ENCODE results near the gene DDIT4.

DDIT4 gene

GRCh38 chr10:72273410-72274212, at the start of gene DDIT4:
Gene DDIT4 (plus strand): TSS chr10:72273924. CDS start chr10:72274217, 293 bp downstream.
- TF ChIP-seq GATA2 (IDR thresholded peaks at IDR 0.05; ENCODE audit: low read depth, low read length) (no peak), GATA3 (IDR thresholded peaks at IDR 0.05; ENCODE audit: low read depth, low read length) (no peak)

- no peak for TF ChIP-seq GATA2 (IDR thresholded peaks at IDR 0.05; ENCODE audit: low read depth, low read length)
- TF ChIP-seq GATA3 (IDR thresholded peaks at IDR 0.05; ENCODE audit: low read depth, low read length) = no peak
Observed at GRCh38 chr10:72226418-72227027, 47.2 kb upstream of the DDIT4 start.

- TF ChIP-seq GATA2 (IDR thresholded peaks at IDR 0.05; ENCODE audit: low read depth, low read length) (no peak), GATA3 (IDR thresholded peaks at IDR 0.05; ENCODE audit: low read depth, low read length) (no peak)
Observed at GRCh38 chr10:72227826-72228225, 45.9 kb upstream of the DDIT4 start.

- TF ChIP-seq GATA2 (IDR thresholded peaks at IDR 0.05; ENCODE audit: low read depth, low read length) (no peak), GATA3 (IDR thresholded peaks at IDR 0.05; ENCODE audit: low read depth, low read length) (no peak)
Observed at GRCh38 chr10:72228318-72228751, 45.4 kb upstream of the DDIT4 start.

GRCh38 chr10:72229261-72230251, 44.2 kb upstream of the DDIT4 start:
- TF ChIP-seq GATA3 (IDR thresholded peaks at IDR 0.05; ENCODE audit: low read depth, low read length) (no peak), GATA2 (IDR thresholded peaks at IDR 0.05; ENCODE audit: low read depth, low read length) (no peak)

- no peak for TF ChIP-seq GATA3 (IDR thresholded peaks at IDR 0.05; ENCODE audit: low read depth, low read length)
- no peak for TF ChIP-seq GATA2 (IDR thresholded peaks at IDR 0.05; ENCODE audit: low read depth, low read length)
Observed at GRCh38 chr10:72233621-72234020, 40.1 kb upstream of the DDIT4 start.

- TF ChIP-seq GATA2 (IDR thresholded peaks at IDR 0.05; ENCODE audit: low read depth, low read length) = no peak
Observed at GRCh38 chr10:72234560-72235095, 39.1 kb upstream of the DDIT4 start.

GRCh38 chr10:72235544-72236279, 38.0 kb upstream of the DDIT4 start:
- TF ChIP-seq GATA3 (IDR thresholded peaks at IDR 0.05; ENCODE audit: low read depth, low read length) (no peak), GATA2 (IDR thresholded peaks at IDR 0.05; ENCODE audit: low read depth, low read length) (no peak)

- TF ChIP-seq GATA3 (IDR thresholded peaks at IDR 0.05; ENCODE audit: low read depth, low read length) = no peak
- TF ChIP-seq GATA2 (IDR thresholded peaks at IDR 0.05; ENCODE audit: low read depth, low read length) = no peak
Observed at GRCh38 chr10:72238392-72239175, 35.1 kb upstream of the DDIT4 start.

GRCh38 chr10:72239409-72239808, 34.3 kb upstream of the DDIT4 start:
- TF ChIP-seq GATA3 (IDR thresholded peaks at IDR 0.05; ENCODE audit: low read depth, low read length) (no peak), GATA2 (IDR thresholded peaks at IDR 0.05; ENCODE audit: low read depth, low read length) (no peak)

GRCh38 chr10:72240371-72240770, 33.4 kb upstream of the DDIT4 start:
- no peak for TF ChIP-seq GATA2 (IDR thresholded peaks at IDR 0.05; ENCODE audit: low read depth, low read length)
- TF ChIP-seq GATA3 (IDR thresholded peaks at IDR 0.05; ENCODE audit: low read depth, low read length) = no peak

- no peak for TF ChIP-seq GATA3 (IDR thresholded peaks at IDR 0.05; ENCODE audit: low read depth, low read length)
- no peak for TF ChIP-seq GATA2 (IDR thresholded peaks at IDR 0.05; ENCODE audit: low read depth, low read length)
Observed at GRCh38 chr10:72241691-72242252, 32.0 kb upstream of the DDIT4 start.
